Amygdala (tissue), 56 donors: ENCODE results near the gene SCNM1.
"Not testable (repeated sequence)": the region's sequence is repeated elsewhere in the genome, so short reads cannot be mapped to it uniquely, and the experiment has no call there.

Experiments used
- DNase-seq, 56 donors: peaks; one replicate each; lab custom pipeline; 2025; lab: John Stamatoyannopoulos, UW

SCNM1 gene

GRCh38 chr1:151146072-151146411 is 19.9 kb upstream of the SCNM1 start:
- DNase-seq = no peak

- DNase-seq = peak; percentile 49 to 97 (median 92)
Measured at GRCh38 chr1:151146412-151147131, 19.4 kb upstream of the SCNM1 start, which contains the start of gene SEMA6C. TSS of gene SEMA6C (minus strand) at chr1:151146631. CDS start at chr1:151142621, 4,010 bp downstream.

- DNase-seq = no peak
Measured at GRCh38 chr1:151147132-151147503, 18.8 kb upstream of the SCNM1 start.

GRCh38 chr1:151147665-151148064 is 18.3 kb upstream of the SCNM1 start:
- DNase-seq = no peak

GRCh38 chr1:151156515-151156819 is 9.5 kb upstream of the SCNM1 start, which contains the start of gene TNFAIP8L2:
TSS of gene TNFAIP8L2 (plus strand) at chr1:151156649. CDS start at chr1:151158698, 2,049 bp downstream.
- DNase-seq = peak in 5 of 56 donors; percentile 7 to 29 (median 16)

GRCh38 chr1:151157067-151157531 is 8.8 kb upstream of the SCNM1 start:
- DNase-seq = peak in 3 of 56 donors; percentile 10 to 23 (median 19)

- DNase-seq = no peak
Measured at GRCh38 chr1:151158326-151158725, 7.6 kb upstream of the SCNM1 start.

- no peak for DNase-seq
Measured at GRCh38 chr1:151158751-151159251, 7.1 kb upstream of the SCNM1 start.

GRCh38 chr1:151159373-151159772 is 6.6 kb upstream of the SCNM1 start:
- DNase-seq = no peak

- peak in 3 of 56 donors; percentile 47 to 60 (median 59) for DNase-seq
Measured at GRCh38 chr1:151164732-151165280, 1.1 kb upstream of the SCNM1 start.

- DNase-seq = peak in 43 of 56 donors; percentile 31 to 82 (median 58)
Measured at GRCh38 chr1:151165281-151165737, 635 bp upstream of the SCNM1 start.

- no peak for DNase-seq
Measured at GRCh38 chr1:151166505-151166956, 587 bp downstream of the SCNM1 start.

GRCh38 chr1:151167116-151167515 is 1.2 kb downstream of the SCNM1 start:
- DNase-seq = no peak

- no peak for DNase-seq
Measured at GRCh38 chr1:151171190-151171589, 5.2 kb downstream of the SCNM1 start.

GRCh38 chr1:151175041-151175741 is 9.2 kb downstream of the SCNM1 start:
- peak in 51 of 56 donors; percentile 4 to 89 (median 65) for DNase-seq

- DNase-seq = peak in 2 of 56 donors; percentile 9 to 18
Measured at GRCh38 chr1:151175863-151176262, 9.9 kb downstream of the SCNM1 start, which contains the start of gene TMOD4. TSS of gene TMOD4 (minus strand) at chr1:151175981. CDS start at chr1:151174875, 1,106 bp downstream.

- no peak for DNase-seq
Measured at GRCh38 chr1:151176514-151177045, 10.6 kb downstream of the SCNM1 start.

GRCh38 chr1:151184211-151184610 is 18.3 kb downstream of the SCNM1 start:
- no peak for DNase-seq

- DNase-seq = no peak
Measured at GRCh38 chr1:151187205-151187604, 21.3 kb downstream of the SCNM1 start.

GRCh38 chr1:151188667-151189066 is 22.7 kb downstream of the SCNM1 start:
- DNase-seq = not testable (repeated sequence)
